ENCODE data around the gene MACROD1. TPM values are rescaled to one million over a fixed set of nuclear protein-coding genes. Genes with fewer than 3 reads are reported as not detected.

Gene MACROD1
- total RNA-seq, 1 donor from 2014 or later: 27.8 TPM

DNA sequence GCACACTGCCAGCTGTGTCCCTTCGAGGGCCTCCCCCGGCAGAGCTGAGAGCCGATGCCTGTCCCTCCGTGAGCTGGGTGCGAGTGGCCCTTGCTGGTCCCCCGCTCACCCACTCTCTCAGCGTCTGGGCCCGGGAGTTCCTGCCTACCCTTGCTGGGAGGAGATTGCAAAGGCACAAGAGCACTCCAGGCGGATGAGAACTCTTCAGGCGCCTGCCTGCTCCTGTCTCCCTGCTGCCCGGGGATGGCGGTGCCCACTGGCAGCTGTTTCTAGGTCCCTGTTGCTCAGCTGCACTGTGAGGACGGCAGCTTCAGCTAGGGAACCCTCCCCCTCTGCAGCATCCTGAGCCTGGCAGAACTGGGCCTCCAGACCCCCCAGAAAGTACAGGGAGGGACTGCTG is 69.1 kb downstream of the MACROD1 start:
- TF ChIP-seq, protein P1, sequence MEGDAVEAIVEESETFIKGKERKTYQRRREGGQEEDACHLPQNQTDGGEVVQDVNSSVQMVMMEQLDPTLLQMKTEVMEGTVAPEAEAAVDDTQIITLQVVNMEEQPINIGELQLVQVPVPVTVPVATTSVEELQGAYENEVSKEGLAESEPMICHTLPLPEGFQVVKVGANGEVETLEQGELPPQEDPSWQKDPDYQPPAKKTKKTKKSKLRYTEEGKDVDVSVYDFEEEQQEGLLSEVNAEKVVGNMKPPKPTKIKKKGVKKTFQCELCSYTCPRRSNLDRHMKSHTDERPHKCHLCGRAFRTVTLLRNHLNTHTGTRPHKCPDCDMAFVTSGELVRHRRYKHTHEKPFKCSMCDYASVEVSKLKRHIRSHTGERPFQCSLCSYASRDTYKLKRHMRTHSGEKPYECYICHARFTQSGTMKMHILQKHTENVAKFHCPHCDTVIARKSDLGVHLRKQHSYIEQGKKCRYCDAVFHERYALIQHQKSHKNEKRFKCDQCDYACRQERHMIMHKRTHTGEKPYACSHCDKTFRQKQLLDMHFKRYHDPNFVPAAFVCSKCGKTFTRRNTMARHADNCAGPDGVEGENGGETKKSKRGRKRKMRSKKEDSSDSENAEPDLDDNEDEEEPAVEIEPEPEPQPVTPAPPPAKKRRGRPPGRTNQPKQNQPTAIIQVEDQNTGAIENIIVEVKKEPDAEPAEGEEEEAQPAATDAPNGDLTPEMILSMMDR (conservative IDR thresholded peaks at IDR 0.05; ENCODE audit: low read depth, low read length): no peak
- H3K4me3 ChIP-seq (ENCODE audit: low read depth, low read length): no peak overlapping the region
- DNase-seq (ENCODE audit: low read depth): no peak

DNA sequence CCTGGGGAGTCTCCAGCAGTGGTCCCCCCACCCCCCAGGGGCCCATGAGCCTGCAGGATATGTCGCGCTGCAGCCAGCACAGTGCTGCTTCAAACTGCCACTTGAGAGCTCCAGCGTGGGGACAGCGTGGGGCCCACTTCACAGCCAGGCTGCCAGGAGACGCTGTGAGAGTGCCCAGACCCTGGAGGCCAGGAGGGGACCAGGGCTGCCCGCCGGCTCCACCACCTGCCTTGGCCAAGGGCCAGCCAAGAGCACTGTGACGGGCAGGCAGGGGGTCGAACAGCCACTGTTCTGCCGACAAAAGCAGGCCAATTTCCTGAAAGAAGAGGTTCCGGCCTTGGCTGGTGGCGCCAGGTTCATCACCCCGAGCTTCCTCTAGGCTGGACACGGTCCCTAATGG is 70.0 kb downstream of the MACROD1 start:
- no peak for DNase-seq (ENCODE audit: low read depth)
- H3K4me3 ChIP-seq (ENCODE audit: low read depth, low read length): no peak overlapping the region
- TF ChIP-seq, protein P1 (conservative IDR thresholded peaks at IDR 0.05; ENCODE audit: low read depth, low read length): no peak

DNA sequence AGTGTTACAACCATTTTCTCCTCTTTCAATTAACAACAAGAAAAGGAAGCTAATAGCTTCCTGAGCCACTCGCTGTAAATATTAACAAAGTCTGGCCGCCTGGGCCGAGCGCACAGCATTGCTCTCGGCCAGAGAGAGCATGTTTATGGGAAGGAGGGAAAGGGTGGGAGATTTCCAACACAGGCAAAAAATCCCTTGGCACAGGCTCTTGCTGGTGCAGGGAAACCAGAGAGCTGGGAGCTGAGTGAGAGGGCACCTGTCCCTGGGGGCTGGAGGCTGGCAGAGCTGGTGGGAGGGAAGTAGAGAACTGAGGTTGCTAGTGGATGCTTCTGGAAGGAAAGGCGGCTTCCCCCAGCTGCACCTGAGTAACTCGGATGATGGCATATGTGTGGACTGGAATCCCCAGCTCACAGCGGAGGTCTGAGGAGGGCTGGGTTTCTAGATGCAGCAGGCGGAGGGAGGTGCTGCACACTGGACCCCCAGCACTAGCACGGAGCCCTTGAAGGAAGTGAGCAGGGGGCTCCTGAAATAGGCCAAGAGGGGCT is 70.6 kb downstream of the MACROD1 start:
- TF ChIP-seq, protein P1 (conservative IDR thresholded peaks at IDR 0.05; ENCODE audit: low read depth, low read length): no peak
- no peak for DNase-seq (ENCODE audit: low read depth)
- no peak overlapping the region for H3K4me3 ChIP-seq (ENCODE audit: low read depth, low read length)

DNA sequence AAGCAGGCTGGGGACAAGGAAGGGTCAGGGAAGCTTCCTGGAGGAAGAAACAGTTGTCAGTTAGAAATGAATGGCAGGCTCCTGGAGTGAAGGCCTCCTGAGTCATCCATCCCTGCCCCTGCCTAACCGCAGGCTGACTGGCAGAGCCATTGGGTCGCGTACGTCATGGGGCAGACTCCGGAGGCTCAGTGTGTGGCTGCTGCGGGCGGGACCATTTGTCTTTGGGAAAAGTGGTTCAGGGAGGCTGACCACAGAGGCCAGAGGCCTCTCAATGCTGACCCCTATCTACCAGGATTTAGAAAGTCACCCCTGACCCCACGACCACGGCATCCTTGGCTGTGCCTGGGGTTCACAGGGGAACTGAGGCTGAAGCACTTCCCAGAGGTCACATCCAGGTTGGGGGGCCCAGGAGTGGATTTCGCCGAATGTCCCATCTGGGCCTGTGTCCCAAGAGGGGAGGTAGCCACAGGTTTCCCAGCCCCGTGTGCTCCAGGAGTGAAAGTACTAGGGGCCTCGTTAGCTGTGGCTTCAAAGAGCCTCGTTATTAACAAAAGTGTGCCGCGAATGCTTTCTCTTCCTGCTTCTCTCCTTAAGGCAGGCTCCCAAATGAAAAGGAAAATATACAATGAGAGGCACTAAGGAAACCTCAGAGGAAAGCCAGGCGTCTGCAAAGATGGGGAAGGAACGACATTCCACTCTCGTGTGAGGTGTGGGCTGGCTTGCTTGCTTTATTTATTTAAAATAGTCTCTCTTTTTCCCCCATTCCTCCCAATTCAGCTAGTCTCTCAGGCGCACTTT is 71.3 kb downstream of the MACROD1 start:
- peak; percentile 45 for DNase-seq (ENCODE audit: low read depth)

DNA sequence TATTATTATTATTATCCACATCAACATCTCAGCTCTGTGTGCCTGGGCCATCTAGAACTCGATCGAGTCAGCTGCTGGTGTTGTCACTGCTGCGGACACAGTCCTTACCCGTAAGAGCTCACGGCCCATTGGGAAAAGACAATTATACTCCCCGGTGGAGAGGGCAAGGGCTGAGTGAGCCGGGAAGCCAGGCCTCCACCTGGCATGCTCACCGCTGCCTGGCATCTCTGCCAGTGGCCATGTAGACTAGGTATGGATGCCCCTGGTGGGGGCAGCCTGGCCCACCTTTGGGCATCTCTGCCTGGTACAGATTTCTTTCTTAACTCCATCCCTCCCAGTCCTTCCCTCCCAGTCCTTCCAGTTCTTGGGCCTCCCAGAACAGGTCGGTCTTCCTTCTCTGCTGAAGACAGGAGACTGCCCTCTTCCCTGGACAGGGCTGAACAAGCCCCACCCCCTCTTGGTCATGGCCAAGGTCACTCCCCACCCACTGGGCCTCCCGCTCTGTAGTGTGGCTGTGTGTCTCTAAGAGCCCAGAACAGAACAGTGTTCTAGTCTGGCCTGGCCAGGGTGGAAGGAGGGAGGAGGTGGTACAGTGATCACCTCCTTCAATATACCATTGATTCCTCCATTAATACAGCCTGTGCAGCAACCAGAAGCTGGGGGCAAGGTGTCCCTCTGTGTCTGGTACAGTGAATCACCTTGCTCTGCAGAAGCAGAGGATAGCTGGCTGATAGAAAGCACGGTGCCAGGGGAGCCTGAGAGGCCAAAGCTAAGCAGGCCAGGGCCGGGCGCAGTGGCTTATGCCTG is 72.5 kb downstream of the MACROD1 start:
- DNase-seq (ENCODE audit: low read depth): no peak
- H3K4me3 ChIP-seq (ENCODE audit: low read depth, low read length): no peak overlapping the region
- TF ChIP-seq, protein P1 (conservative IDR thresholded peaks at IDR 0.05; ENCODE audit: low read depth, low read length): no peak

More for the DNA sequence above, 71.3 kb downstream of the MACROD1 start:
- TF ChIP-seq, protein P1 (conservative IDR thresholded peaks at IDR 0.05; ENCODE audit: low read depth, low read length): no peak
- H3K4me3 ChIP-seq (ENCODE audit: low read depth, low read length): no peak overlapping the region

DNA sequence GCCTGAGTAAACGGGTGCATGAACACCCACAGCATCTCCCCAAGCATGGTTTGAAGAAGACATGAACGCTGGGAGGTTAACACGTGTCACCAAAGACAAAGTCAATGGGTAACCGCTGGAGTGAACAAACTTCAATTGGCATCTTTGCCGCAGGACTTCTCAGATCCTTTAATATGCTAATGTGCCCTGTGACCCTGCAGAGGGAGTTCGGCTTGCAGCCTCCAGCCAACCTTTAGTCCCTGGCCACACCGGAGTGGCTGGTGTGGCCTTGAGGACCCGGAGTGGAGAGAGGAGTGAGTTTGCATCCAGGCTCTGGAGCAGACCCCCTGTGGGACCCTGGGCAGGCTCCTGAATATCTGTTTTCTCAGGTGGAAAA is 73.2 kb downstream of the MACROD1 start:
- no peak overlapping the region for H3K4me3 ChIP-seq (ENCODE audit: low read depth, low read length)
- DNase-seq (ENCODE audit: low read depth): no peak
- TF ChIP-seq, protein P1 (conservative IDR thresholded peaks at IDR 0.05; ENCODE audit: low read depth, low read length): no peak

Data from epithelial cell of proximal tubule (primary cell).